ENCODE results near the gene CAMSAP1. TPM values are rescaled to one million over a fixed set of nuclear protein-coding genes. Genes with fewer than 3 reads are reported as not detected.

Gene CAMSAP1, protein sequence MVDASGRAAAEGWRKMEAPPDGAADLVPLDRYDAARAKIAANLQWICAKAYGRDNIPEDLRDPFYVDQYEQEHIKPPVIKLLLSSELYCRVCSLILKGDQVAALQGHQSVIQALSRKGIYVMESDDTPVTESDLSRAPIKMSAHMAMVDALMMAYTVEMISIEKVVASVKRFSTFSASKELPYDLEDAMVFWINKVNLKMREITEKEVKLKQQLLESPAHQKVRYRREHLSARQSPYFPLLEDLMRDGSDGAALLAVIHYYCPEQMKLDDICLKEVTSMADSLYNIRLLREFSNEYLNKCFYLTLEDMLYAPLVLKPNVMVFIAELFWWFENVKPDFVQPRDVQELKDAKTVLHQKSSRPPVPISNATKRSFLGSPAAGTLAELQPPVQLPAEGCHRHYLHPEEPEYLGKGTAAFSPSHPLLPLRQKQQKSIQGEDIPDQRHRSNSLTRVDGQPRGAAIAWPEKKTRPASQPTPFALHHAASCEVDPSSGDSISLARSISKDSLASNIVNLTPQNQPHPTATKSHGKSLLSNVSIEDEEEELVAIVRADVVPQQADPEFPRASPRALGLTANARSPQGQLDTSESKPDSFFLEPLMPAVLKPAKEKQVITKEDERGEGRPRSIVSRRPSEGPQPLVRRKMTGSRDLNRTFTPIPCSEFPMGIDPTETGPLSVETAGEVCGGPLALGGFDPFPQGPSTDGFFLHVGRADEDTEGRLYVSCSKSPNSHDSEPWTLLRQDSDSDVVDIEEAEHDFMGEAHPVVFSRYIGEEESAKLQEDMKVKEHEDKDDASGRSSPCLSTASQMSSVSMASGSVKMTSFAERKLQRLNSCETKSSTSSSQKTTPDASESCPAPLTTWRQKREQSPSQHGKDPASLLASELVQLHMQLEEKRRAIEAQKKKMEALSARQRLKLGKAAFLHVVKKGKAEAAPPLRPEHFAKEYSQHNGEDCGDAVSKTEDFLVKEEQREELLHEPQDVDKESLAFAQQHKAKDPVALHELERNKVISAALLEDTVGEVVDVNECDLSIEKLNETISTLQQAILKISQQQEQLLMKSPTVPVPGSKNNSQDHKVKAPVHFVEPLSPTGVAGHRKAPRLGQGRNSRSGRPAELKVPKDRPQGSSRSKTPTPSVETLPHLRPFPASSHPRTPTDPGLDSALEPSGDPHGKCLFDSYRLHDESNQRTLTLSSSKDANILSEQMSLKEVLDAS (N-terminal part only)
- total RNA-seq (2021): 43.6 and 52.7 TPM in 2 replicates
- long read RNA-seq, partial matches to known transcripts: 14 of 26 reads
- long read RNA-seq, other reads (novel, unspliced or antisense): 12 of 26 reads

DNA sequence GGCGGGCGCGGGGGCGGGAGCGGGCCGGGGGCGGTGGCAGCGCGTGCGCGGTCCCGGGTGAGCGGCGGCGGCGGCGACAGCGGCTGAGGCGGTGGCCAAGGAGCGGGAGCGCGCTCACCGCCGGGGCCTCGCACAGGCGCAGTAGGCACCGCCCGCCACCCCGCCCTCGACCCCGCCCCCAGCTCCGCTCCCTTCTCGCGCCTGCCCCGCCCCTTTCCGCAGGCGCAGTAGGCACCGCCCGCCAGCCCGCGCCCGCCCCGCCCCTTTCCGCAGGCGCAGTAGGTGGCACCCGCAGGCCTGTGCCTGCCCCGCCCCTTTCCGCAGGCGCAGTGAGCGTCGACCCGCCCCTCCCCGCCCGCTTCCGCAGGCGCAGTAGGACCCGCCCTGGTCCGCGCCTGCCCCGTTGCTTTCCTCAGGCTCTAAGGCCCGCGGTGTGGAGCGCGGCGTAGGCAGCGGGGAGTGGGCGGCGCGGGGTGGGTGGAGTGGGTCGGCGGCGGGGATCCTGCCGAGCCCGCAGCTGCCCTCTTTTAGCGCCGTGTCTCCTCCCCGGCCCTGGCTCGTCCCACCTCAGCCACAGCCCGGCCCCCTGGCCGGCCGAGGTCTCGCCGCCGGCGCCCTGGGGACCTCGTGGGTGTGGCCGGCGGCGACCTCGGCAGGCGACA, at the start of gene CAMSAP1:
CAMSAP1 (minus strand) TSS at position 116 of the 662 bp plus-strand sequence. CDS start 387 bp downstream, outside the sequence.
- Histone ChIP-seq H3K79me2 (ENCODE audit: insufficient read depth, low read length) (peaks cover 38% of the 10 kb centered on the region; the same call in 1 of the 2 replicates), H2AK5ac (ENCODE audit: insufficient read length, low read length) (no peak within 1 kb of the TSS), H2BK12ac (ENCODE audit: insufficient read length, low read depth, low read length) (no peak within 1 kb of the TSS), H3K9ac (ENCODE audit: extremely low read depth, insufficient read length, low read length) (peak within 1 kb of the TSS; percentile 86), H2BK120ac (ENCODE audit: low read depth, low read length, poor library complexity, severe bottlenecking) (no peak within 1 kb of the TSS), H3K79me1 (ENCODE audit: insufficient read depth, low read depth, low read length, poor library complexity, severe bottlenecking) (peaks cover 3% of the 10 kb centered on the region), H3K4me1 (ENCODE audit: insufficient read depth, low read length) (no peaks in the 10 kb centered on the region; the same call in 1 of the 2 replicates), H3K18ac (ENCODE audit: insufficient read length, low read depth, low read length) (no peak within 1 kb of the TSS), H3K56ac (ENCODE audit: insufficient read length, low read depth, low read length) (no peak within 1 kb of the TSS), H4K20me1 (ENCODE audit: control insufficient read depth, insufficient read depth, insufficient read length) (no peaks in the 10 kb centered on the region), H3K4me2 (ENCODE audit: insufficient read depth, insufficient read length, low read length) (peak within 1 kb of the TSS; percentile 99), H2BK15ac (ENCODE audit: low read depth, low read length) (no peak within 1 kb of the TSS), H2AFZ (ENCODE audit: low read length) (no peak within 1 kb of the TSS), H3K23me2 (ENCODE audit: insufficient read length, low read depth, low read length, poor library complexity, severe bottlenecking) (peaks cover 14% of the 10 kb centered on the region), H3K14ac (ENCODE audit: insufficient read depth, low read length) (peak within 1 kb of the TSS; percentile 87), H3K27me3 (ENCODE audit: insufficient read depth, low read length) (no peaks in the 10 kb centered on the region; the same call in 1 of the 2 replicates), H3K4ac (ENCODE audit: low read depth, low read length) (no peak within 1 kb of the TSS), H2BK20ac (ENCODE audit: low read depth, low read length, poor library complexity, severe bottlenecking) (no peak within 1 kb of the TSS), H4K8ac (replicated peaks; ENCODE audit: insufficient read length, low read depth, low read length) (no peak within 1 kb of the TSS), H3K9me3 (ENCODE audit: control insufficient read depth, low read depth, low read length) (no peaks in the 10 kb centered on the region), H3K27ac (ENCODE audit: insufficient read length, low read depth, low read length) (no peak within 1 kb of the TSS), H3K23ac (ENCODE audit: insufficient read length, low read depth, low read length) (no peak within 1 kb of the TSS), H3T11ph (ENCODE audit: low read length) (no peak within 1 kb of the TSS), H4K91ac (ENCODE audit: insufficient read length, low read depth, low read length) (no peak within 1 kb of the TSS), H2BK5ac (ENCODE audit: insufficient read length, low read length) (no peak within 1 kb of the TSS), H4K5ac (ENCODE audit: insufficient read length, low read depth, low read length) (no peak within 1 kb of the TSS)
- WGBS (ENCODE audit: extremely low coverage, insufficient read length, low lambda C conversion rate): no CpG with 5 or more reads among the region's 91 CpGs
- DNase-seq: peak; percentile 94
- Mint-ChIP-seq H3K36me3 (ENCODE audit: insufficient read depth in 1 of 3, low read depth in 3 of 3) (peaks cover 39 to 60% (median 55%) of the 10 kb centered on the region in 3 experiments), H3K27me3 (ENCODE audit: low read depth) (peaks cover 13% of the 10 kb centered on the region), H3K4me3 (peak within 1 kb of the TSS; percentile 74 to 92), H3K4me1 (peaks cover 34 to 46% of the 10 kb centered on the region in 2 experiments), H3K9me3 (peaks cover 6 to 29% of the 10 kb centered on the region in 2 experiments), H3K27ac (no peak within 1 kb of the TSS)
- TF ChIP-seq, protein P1, sequence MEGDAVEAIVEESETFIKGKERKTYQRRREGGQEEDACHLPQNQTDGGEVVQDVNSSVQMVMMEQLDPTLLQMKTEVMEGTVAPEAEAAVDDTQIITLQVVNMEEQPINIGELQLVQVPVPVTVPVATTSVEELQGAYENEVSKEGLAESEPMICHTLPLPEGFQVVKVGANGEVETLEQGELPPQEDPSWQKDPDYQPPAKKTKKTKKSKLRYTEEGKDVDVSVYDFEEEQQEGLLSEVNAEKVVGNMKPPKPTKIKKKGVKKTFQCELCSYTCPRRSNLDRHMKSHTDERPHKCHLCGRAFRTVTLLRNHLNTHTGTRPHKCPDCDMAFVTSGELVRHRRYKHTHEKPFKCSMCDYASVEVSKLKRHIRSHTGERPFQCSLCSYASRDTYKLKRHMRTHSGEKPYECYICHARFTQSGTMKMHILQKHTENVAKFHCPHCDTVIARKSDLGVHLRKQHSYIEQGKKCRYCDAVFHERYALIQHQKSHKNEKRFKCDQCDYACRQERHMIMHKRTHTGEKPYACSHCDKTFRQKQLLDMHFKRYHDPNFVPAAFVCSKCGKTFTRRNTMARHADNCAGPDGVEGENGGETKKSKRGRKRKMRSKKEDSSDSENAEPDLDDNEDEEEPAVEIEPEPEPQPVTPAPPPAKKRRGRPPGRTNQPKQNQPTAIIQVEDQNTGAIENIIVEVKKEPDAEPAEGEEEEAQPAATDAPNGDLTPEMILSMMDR (conservative IDR thresholded peaks at IDR 0.05): no peak

All from H9 (cell line).